GM19328 (cell line): ENCODE results near the gene RANBP3.
"Not testable (repeated sequence)": the region's sequence is repeated elsewhere in the genome, so short reads cannot be mapped to it uniquely, and the experiment has no call there.

Experiments
- ATAC-seq: cut with Tn5 transposase; IDR thresholded peaks from one replicate; pipeline ENCODE4 v1.9.1; 2021; ENCODE audit warnings: mild to moderate bottlenecking, moderate library complexity; ENCODE audit not compliant: unreplicated experiment

RANBP3 gene

GRCh38 chr19:6006896-6007295 lies 29.0 kb upstream of the RANBP3 start:
- no peak for ATAC-seq

- not testable (repeated sequence) for ATAC-seq
Observed at GRCh38 chr19:6006070-6006446, 28.1 kb upstream of the RANBP3 start.

GRCh38 chr19:6005321-6006069 lies 27.6 kb upstream of the RANBP3 start:
- no peak for ATAC-seq

GRCh38 chr19:6003976-6004375 lies 26.0 kb upstream of the RANBP3 start:
- no peak for ATAC-seq

DNA sequence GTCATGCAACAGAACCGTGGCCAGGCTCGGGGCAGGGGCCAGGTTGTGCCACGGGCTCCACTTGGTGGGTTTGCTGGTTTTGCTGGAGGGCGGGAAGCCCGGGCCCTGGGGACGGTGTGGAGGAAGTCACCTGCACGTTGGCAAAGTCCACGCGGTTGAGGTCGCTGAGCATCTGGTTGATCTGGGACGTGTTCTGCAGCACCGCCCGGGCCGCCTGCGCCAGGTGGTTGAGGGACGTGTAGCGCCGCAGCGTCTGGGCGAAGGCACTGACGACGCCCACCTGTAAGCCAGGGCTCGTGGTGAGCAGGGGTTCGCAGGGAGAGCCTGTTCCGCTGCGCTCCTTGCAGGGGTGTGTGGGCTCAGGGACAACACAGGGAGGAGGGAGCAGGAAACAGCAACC lies 24.7 kb upstream of the RANBP3 start:
- ATAC-seq, result no peak

GRCh38 chr19:6000228-6000847 lies 22.4 kb upstream of the RANBP3 start:
- no peak for ATAC-seq

- ATAC-seq, result no peak
Observed at GRCh38 chr19:5999693-6000092, 21.8 kb upstream of the RANBP3 start.

DNA sequence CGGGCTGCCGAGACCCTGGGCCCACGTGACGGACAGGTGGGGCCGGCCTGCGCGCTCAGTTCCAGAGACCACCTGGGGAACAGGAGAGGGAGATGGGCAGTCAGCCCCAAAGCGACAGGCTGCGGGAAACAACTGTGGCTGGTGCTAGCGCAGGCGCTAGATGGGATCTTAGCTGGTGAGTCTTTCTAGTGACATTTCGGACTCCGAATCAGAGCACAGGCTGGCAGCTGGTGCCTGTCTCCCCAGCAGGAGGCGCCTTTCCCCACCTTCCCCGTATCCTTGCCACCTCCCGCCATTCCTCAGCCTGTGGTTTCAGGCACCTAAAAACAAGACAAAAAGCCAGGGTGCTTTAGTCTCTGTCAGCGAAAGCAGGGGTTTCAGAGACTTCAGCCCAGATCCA lies 19.4 kb upstream of the RANBP3 start:
- no peak for ATAC-seq

- no peak for ATAC-seq
Observed at GRCh38 chr19:5996623-5997320, 18.8 kb upstream of the RANBP3 start.

- ATAC-seq, result no peak
Observed at GRCh38 chr19:5996102-5996501, 18.2 kb upstream of the RANBP3 start.

DNA sequence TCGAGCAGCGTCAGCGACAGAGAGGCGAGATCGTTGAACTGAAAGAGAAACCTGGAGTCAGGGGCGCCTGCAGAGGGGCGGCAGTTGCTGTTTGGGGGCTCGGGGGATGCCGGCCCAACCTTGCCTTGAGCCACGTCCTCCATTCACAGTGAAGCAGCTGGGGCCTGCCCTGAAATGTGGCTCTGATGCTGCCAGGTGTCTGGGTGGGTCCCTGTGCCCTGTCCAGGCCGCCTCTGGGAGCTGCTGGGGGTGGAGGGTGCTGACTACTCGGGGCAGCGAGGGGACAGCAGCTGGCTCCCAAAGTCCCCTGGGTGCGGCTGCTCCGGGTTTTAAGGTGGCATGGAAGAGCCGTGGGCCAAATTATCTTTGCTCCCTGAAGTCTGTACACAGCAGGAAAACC lies 17.7 kb upstream of the RANBP3 start:
- no peak for ATAC-seq

DNA sequence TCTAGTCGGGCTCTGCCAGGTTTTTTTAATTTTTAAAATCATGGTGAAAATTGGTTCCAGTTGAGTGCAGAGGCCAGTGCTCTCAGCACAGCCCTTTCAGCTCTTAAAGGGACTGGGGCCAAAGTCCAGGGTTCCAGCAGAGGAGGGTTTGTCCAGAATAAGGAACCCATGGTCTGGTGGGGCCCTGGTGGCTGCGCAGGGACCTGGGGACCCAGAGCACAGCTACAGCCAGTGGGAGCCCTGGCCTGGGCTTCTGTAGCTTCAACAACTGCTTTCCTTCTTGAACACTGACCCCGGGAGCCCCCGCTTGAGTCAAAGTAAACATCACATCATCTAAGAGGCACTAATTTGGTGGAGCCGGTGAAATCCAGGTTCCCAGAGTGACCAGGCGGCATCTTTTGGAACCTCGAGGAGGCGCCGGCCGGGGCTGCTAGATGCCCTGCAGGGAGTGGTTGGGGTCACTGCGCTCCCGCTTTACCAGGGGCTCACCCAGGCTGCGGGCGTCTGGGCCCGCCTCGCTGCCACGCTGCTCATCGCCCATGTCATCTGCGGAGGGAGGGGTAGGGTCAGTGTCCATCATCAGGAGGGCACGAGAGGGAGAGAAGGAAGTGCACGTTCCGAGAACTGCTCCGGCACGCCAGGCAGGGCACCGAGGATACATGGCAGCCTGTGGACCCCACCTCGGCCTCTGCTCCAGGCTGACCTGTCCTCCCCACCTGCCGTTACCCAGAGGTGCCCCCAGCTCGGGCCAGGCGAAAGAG lies 16.6 kb upstream of the RANBP3 start:
- ATAC-seq, result no peak

DNA sequence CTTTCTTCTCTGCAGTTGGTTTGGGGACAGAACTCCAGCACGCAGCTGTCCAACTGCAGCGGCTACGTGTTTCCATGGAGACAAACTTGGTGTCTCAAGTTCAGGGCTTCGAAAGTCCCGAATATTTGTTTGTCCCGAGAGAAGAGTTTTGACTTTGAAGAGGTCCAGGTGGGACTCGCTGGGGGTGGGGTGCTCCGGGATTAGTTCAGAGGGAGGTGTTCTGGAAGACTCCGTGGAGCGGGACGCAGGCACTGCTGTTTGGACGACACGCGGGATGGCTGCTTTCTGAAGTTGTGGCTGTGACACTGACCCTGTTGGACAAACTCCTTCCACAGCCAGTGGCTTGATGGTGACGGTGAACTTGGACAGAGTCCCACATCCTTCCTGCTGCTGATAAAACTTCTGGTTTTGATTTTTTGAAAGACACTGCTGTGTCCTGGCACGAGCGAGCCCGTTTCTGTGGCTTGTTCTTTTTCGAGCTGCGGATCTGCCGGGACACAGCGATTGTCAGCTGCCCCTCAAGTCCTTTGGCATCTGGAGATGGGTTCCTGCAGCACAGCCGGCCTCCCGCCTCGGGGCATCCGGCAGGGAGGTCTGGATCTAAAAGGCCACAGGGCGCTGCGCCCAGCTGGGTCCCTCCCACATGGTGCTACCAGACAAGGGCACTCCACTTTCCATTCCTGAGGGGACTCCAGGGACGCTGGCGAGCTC lies 15.9 kb upstream of the RANBP3 start:
- ATAC-seq, result no peak

GRCh38 chr19:5993201-5993600 lies 15.3 kb upstream of the RANBP3 start:
- ATAC-seq, result no peak

- ATAC-seq, result no peak
Observed at GRCh38 chr19:5992756-5993155, 14.8 kb upstream of the RANBP3 start.

GRCh38 chr19:5991244-5991838 lies 13.4 kb upstream of the RANBP3 start:
- ATAC-seq, result no peak

DNA sequence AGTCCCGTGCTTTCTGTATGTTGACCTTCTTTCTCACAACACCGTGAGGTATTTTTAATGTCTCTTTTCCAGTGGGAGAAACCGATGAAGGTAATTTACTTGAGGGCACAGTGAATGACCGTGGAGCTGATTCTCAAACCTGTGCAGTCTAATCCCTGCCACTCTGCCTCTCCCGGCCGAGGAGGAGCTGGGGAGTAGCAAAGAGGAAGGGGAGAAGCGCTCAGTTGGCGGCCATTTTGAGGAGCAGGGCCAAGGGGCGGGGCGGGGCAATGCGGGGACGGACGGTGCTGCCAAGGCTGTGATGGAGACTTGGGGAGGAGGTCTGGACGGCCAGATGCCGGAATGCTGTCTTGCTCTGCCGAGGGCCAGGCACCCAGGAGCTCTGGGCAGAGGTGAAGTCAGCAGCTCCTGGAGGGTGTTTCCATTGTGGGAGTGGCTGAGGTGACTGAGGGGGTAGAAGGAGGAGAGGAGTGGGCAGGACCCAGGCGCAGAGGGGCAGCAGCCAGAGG lies 12.4 kb upstream of the RANBP3 start:
- no peak for ATAC-seq

- ATAC-seq, result no peak
Observed at GRCh38 chr19:5989388-5990074, 11.6 kb upstream of the RANBP3 start.

DNA sequence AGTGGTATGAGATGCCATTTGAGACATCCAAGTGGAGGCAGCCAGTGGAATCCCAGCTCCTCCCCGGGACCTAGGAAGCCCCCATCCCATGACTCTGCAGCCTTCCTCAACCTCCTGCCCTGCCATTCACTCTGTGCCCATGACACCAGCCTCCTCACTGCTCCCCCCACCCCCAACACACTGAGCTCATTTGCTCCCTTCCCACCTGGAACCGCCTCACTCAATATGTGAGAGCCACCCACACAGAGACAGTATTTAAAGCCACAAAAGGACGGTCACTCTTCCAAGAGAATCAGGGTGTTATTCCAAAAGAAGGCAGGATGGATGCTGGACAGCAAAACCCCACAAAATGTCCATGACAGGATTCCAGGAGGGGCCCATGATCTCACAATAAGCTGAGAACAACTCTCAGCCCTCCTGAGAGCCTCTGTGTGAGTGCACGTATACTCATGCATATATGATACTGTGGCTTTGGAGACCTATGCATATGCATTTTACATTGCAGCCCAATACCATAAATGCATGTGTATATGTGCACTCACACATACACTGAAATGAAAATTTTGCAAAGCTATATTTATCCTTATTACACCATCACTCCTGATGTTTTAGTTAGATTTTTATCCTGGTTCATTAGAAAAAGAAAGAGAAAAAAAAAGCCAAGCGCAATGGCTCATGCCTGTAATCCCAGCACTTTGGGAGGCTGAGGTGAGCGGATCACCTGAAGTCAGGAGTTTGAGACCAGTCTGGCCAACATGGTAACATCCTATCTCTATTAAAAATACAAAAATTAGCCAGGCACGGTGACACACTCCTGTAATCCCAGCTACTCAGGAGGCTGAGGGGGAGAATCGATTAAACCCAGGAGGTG lies 10.8 kb upstream of the RANBP3 start:
- ATAC-seq, result no peak
